AG04449 (cell line): ENCODE measurements around the gene DLGAP1.

ENCODE experiments used
- CTCF ChIA-PET: fragments of 350-600 bp; formaldehyde crosslinking; extraction: SDS; loops from one replicate; lab custom pipeline; 2021; ENCODE audit warnings: antibody characterized with exemption; lab: Yijun Ruan, JAX
- POLR2A ChIA-PET: fragments of 400-600, 350-600 bp; formaldehyde crosslinking; extraction: SDS; loops from one replicate; lab custom pipeline; 2020; ENCODE audit warnings: antibody characterized with exemption, inconsistent platforms; lab: Yijun Ruan, JAX
- DNase-seq: peaks from one replicate; pipeline ENCODE4 v3.0.0-alpha.2; 2010; ENCODE audit warnings: low read depth, low spot score
- H3K4me3 ChIP-seq: 2 replicates; pipeline ENCODE4 v1.5.1; 2011; ENCODE audit warnings: low read depth, mild to moderate bottlenecking, control low read depth, low read length
- TF ChIP-seq, protein P1 (sequence below): IDR thresholded peaks from one replicate; pipeline ENCODE4 v1.5.1; 2011; ENCODE audit warnings: mild to moderate bottlenecking, moderate library complexity, low read length, control low read depth, inconsistent platforms; ENCODE audit not compliant: insufficient read depth; ENCODE audit errors: missing control alignments

The DLGAP1 gene

DNA sequence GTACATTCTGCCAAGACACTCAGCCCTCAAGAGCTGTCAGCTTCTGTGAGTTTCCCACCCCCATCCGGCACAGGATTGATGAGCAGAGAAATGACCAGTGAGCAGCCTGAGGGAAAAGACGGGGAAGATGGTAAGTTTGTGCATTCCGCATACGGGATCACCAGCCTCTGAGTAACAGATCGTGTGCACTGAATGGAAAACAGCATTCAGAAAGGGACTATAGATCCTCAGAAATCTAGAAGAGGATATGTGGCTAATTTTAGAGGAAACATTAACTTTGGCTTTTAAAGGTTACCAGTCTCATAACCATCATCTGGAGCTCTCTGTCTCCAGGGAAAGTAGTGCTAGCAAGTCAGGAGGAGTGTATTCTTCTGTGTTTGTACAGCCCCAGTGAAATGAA lies 679.1 kb downstream of the DLGAP1 start:
- TF ChIP-seq, protein P1, sequence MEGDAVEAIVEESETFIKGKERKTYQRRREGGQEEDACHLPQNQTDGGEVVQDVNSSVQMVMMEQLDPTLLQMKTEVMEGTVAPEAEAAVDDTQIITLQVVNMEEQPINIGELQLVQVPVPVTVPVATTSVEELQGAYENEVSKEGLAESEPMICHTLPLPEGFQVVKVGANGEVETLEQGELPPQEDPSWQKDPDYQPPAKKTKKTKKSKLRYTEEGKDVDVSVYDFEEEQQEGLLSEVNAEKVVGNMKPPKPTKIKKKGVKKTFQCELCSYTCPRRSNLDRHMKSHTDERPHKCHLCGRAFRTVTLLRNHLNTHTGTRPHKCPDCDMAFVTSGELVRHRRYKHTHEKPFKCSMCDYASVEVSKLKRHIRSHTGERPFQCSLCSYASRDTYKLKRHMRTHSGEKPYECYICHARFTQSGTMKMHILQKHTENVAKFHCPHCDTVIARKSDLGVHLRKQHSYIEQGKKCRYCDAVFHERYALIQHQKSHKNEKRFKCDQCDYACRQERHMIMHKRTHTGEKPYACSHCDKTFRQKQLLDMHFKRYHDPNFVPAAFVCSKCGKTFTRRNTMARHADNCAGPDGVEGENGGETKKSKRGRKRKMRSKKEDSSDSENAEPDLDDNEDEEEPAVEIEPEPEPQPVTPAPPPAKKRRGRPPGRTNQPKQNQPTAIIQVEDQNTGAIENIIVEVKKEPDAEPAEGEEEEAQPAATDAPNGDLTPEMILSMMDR = no peak
- no peak overlapping the region for H3K4me3 ChIP-seq
- ChIA-PET CTCF (interaction anchor here (1.3 kb wide), 1 partner anchor 216 kb away, joined by 4 read pairs; no protein-coding TSS in a partner anchor), POLR2A (no interaction called here)
- DNase-seq = no peak

DNA sequence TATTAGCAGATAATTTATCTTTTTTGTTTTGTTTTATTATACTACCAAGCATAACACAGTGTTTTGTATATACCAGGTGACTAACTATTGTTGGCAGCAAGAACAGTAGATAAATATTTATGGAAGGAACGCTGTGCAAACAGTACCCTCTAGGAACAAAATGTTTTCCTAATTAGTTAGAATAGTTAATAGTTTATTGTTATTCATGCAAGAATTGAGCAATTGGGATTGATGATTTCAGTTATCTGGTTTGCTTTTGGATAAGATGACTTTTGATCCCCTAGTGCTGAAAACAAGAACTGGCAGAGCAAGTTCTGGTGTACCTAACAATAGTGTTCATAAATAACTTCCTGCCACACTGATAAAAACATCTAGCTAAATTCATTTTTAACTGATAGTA lies 681.8 kb downstream of the DLGAP1 start:
- H3K4me3 ChIP-seq = no peak overlapping the region
- TF ChIP-seq, protein P1 = no peak
- no peak for DNase-seq
- CTCF ChIA-PET = interaction anchor here (0.6 to 9.0 kb wide), 12 partner anchors 9 to 475 kb away, joined by 3 to 237 read pairs (median 25); no protein-coding TSS in a partner anchor
- POLR2A ChIA-PET = no interaction called here

DNA sequence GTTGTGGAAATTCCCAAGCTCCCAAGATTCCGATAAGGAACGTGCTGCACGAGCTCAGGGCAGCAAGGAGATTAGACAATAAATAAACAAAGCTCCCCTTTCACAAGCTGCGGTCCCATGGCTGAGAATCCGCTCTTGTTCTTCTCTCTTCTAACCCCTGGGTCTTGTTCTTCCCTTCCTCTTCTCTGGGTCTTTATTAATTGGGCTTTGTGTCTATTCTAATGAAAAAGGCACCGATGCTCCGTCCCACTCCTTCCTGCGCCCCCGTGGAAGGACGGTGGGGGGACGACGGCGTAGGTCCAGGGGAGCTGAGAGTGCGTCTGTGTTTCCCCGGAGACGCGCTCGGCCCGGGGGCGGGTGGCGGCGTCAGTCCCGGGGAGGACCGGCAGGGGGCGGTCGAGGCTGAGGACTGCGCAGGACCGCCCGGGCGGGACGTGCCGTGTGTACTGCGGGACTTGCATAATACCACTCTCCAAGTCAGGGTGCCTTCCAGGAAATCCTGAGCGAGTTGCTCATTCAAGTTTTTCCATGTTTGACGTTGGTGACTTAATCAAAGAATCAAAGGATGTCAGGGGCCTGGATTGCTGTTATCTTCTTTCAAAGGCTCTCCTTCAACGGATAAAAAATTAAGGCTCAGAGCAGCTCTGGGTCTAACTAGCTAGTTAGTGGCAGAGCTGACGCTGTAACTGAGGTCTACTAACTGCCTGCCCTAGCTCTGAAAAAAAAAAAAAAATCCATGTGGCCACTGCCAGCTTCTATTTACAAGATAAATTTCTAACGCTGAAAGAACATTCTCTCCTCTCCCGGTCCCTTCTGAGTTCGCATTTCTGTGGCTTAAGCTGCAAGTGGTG lies 683.8 kb downstream of the DLGAP1 start:
- ChIA-PET CTCF (interaction anchor here (0.7 to 9.0 kb wide), 72 partner anchors 8 to 495 kb away, joined by 3 to 237 read pairs (median 5); no protein-coding TSS in a partner anchor), POLR2A (no interaction called here)
- peak; percentile 78 for DNase-seq

DNA sequence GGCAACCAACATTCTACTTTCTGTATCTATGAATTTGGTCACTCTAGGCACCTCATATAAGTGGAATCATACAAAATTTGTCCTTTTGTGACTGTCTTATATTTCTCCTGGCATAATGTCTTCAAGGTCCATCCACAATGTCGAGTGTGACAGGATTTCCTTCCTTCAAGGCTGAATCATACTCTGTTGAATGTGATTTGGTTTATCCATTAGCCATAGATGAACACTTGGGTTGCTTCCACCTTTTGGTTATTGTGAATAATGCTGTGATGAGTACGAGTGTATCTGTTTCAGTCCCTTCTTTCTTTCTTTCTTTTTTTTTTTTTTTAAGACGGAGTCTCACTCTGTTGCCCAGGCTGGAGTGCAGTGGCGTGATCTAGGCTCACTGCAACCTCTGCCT lies 693.8 kb downstream of the DLGAP1 start:
- CTCF ChIA-PET = interaction anchor here (3.8 kb wide), 1 partner anchor 10 kb away, joined by 19 read pairs; no protein-coding TSS in a partner anchor
- no peak for DNase-seq
- TF ChIP-seq, protein P1 = no peak
- H3K4me3 ChIP-seq = no peak overlapping the region
- POLR2A ChIA-PET = no interaction called here

More for the DNA sequence above, 683.8 kb downstream of the DLGAP1 start:
- TF ChIP-seq, protein P1 = peak; percentile 99
- peak overlapping the region; percentile 47 for H3K4me3 ChIP-seq

DNA sequence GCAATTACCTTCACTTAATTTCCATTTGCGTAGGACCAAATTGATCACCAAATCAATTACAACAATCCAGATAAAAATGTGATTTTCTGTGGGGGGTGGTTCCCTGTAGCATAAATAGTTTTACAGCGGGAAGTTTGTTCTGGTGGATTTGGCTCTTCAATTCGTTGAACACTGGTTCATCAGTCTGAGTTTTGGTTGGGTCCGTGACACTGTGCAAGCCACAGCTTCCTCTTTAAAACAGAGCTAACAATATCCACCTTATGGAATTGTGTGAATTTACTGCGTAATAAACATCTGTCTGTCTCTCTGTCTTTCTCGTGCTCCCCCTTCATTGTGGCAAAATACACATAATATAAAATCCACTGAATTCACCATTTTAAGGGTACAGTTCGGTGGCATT lies 694.4 kb downstream of the DLGAP1 start:
- POLR2A ChIA-PET = no interaction called here
- no peak overlapping the region for H3K4me3 ChIP-seq
- DNase-seq = no peak
- CTCF ChIA-PET = interaction anchor here (3.8 kb wide), 1 partner anchor 11 kb away, joined by 19 read pairs; no protein-coding TSS in a partner anchor
- TF ChIP-seq, protein P1 = no peak

DNA sequence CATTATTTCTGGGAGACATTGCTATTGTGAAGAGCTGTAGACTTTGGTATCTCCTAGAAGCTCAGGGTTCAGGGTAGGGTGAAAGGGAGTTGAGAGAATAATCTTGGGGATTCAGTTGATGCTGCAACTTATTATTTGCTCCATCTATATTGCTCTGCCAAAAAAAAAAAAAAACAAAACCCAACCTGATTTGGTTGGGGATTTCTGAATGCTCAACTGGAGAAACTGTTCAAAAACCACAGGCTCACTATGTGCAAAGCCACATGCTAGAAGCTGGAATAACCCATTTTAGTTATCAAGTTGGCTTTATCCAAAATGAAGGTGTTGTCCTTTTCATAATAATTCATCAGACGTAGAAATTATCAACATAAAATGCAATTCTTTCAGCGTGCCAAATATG lies 696.0 kb downstream of the DLGAP1 start:
- ChIA-PET CTCF (interaction anchor here (1.4 to 3.8 kb wide), 2 partner anchors 12 to 56 kb away, joined by 5 to 19 read pairs; no protein-coding TSS in a partner anchor), POLR2A (no interaction called here)
- DNase-seq = no peak
- H3K4me3 ChIP-seq = no peak overlapping the region
- TF ChIP-seq, protein P1 = no peak
